Fibroblast of peridontal ligament (primary cell): ENCODE results near the gene HFE.

ENCODE experiments used
- DNase-seq: peaks from one replicate; pipeline ENCODE4 v3.0.0-alpha.2; 2010; ENCODE audit errors: extremely low read depth

Gene HFE

GRCh38 chr6:26131618-26132017 is 44.4 kb downstream of the HFE start:
- DNase-seq, result no peak

- no peak for DNase-seq
Measured at GRCh38 chr6:26133730-26134129, 46.5 kb downstream of the HFE start.

GRCh38 chr6:26136321-26136720 is 49.1 kb downstream of the HFE start:
- no peak for DNase-seq

GRCh38 chr6:26140254-26140966 is 53.2 kb downstream of the HFE start:
- DNase-seq, result no peak

- DNase-seq, result no peak
Measured at GRCh38 chr6:26140967-26141294, 53.7 kb downstream of the HFE start.

GRCh38 chr6:26141378-26141904 is 54.2 kb downstream of the HFE start:
- DNase-seq, result no peak

- no peak for DNase-seq
Measured at GRCh38 chr6:26142026-26142425, 54.8 kb downstream of the HFE start.
